GM21576 (cell line): Measurements from ENCODE around the gene TBC1D1.
A peak's percentile ranks its signal among the peaks of the same experiment; 100 is the strongest.

Experiments used
- ATAC-seq: cut with Tn5 transposase; IDR thresholded peaks from one replicate; pipeline ENCODE4 v1.9.1; 2021; ENCODE audit warnings: mild to moderate bottlenecking, moderate library complexity; ENCODE audit not compliant: unreplicated experiment

The TBC1D1 gene

DNA sequence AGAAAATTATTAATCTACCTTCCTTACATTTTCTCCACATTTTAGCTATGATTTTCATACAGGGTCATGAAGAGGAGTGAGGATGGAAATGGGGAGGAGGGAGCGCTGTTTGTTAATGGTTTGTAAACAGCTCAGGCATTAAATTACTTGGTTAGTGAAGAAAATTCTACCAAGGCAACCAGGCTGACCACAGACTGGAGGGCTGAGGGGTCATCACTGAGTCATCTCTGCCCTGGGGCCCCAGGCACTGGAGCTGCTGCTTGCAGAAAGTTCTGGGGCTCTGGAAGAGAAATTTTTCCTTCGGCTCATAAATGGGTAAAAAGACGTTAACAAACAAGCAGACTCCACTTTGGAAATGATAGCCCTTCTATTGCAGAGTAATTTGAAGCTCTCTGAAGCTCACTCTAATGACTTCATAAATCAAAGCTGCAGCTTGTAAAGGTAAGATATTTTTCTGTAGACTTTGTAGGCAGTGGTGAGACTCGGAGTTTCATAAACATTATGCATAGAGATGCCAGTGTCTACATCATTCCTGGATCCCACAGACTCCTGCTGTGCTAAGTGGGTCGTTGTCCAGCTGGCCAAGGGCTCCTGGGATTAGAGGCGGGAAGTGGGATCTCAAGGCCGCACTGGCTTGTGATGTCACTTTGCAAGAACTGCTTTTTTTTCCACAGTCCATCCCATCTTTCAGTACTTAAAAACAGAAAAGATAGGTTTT is 228.9 kb downstream of the TBC1D1 start:
- ATAC-seq: no peak

- no peak for ATAC-seq
These were observed 229.9 kb downstream of the TBC1D1 start for GRCh38 chr4:38120772-38121171.

- no peak for ATAC-seq
These were observed 231.2 kb downstream of the TBC1D1 start for GRCh38 chr4:38122060-38122459.

- ATAC-seq: no peak
These were observed 232.7 kb downstream of the TBC1D1 start for GRCh38 chr4:38123555-38123954.

GRCh38 chr4:38124961-38125360 is 234.1 kb downstream of the TBC1D1 start:
- ATAC-seq: no peak

DNA sequence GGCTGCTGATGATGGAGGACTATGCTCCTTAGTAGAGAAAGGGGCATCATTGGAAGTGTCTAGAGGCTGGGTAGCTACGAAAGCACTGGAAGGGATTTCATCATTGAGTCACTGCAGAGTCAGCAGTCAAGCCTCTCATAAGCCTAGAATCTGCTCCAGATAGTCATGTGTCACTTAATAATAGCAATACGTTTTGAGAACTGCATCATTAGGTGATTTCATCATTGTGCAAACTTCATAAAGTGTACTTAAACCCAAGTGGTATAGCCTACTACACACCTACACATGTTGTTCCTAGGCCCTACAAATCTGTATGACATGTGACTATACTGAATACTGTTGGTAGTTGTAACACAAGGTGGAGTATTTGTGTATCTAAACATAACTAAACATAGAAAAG is 234.9 kb downstream of the TBC1D1 start:
- no peak for ATAC-seq

- peak; percentile 31 for ATAC-seq
These were observed 237.9 kb downstream of the TBC1D1 start for GRCh38 chr4:38128478-38129459.

- no peak for ATAC-seq
These were observed 238.8 kb downstream of the TBC1D1 start for GRCh38 chr4:38129460-38130227.

- ATAC-seq: no peak
These were observed 240.0 kb downstream of the TBC1D1 start for GRCh38 chr4:38130884-38131283.

DNA sequence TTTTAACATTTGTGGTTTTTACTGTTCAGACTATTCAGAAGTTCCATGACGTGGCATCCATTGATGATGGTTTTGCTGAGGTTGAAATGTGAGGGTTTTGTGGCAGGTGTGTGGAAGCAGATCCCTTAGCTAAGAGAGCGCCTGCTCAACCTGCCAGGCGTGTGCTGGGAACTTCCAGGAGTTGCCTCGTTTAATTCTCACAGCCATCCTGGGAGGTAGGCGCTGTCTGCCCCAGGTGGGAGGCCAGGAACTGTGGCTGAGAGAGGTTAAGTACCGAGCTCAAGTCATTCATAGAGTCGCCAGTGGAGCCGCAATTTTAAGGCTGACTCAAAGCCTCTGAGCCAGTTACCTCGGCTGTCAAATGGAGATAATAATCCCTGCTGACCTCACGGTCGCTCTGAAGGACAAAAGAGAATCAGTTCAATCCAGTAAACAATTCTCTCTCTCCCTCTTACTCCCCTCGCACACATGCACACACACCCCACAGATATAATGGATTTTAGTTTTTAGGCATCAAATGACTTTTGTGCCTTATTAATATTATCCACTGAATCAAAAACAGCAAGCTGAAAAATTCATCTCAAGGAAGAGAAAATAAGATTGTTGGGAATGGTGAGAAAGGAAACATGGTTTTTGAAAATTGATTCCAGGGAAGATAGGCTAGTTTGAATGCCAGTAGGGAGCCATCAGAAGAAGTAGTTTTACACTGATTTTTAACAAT is 240.6 kb downstream of the TBC1D1 start:
- ATAC-seq: peak; percentile 23

GRCh38 chr4:38132107-38132673 is 241.3 kb downstream of the TBC1D1 start:
- peak; percentile 79 for ATAC-seq

- no peak for ATAC-seq
These were observed 242.2 kb downstream of the TBC1D1 start for GRCh38 chr4:38132843-38133662.

- no peak for ATAC-seq
These were observed 243.0 kb downstream of the TBC1D1 start for GRCh38 chr4:38133711-38134480.

- no peak for ATAC-seq
These were observed 244.3 kb downstream of the TBC1D1 start for GRCh38 chr4:38135201-38135600.

DNA sequence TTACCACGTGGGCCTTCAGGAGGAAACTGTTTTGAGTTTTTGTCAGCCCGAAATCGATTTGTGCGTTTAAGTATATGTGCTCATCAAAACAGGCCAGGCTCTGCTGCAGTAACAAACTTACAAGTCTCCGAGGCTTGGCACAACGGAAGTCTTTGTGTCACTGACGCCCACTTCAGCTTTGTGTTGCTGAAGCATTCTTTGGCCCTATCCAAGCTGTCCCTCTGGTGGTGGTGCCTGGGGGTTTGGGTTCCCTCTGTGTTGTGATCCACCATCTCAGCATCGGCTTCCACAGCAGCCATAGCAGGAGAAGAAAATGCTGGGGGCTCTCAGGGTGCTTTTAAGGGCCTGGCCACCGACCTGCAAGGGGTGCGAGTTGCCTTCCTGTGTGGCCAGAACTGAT is 245.7 kb downstream of the TBC1D1 start:
- ATAC-seq: no peak

- ATAC-seq: no peak
These were observed 246.2 kb downstream of the TBC1D1 start for GRCh38 chr4:38137080-38137479.

DNA sequence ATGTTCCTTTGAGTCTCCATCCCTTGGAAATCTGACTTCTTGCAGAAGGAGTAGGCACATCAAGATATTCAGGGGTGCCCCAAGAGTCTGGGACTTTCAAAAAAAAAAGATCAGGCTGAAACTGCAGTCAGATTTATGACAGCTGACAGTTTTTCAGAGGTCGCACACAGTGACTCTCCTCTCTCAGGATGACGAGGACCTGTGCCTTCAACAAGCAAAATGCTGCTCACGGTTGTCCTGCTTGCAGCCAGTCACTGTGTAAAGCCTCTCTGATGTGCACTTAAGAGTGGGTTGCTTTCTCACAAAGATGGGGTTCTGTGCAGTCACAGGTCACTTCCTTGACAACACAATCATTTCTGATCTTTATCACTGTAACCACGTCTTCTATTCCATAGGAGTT is 247.5 kb downstream of the TBC1D1 start:
- no peak for ATAC-seq

DNA sequence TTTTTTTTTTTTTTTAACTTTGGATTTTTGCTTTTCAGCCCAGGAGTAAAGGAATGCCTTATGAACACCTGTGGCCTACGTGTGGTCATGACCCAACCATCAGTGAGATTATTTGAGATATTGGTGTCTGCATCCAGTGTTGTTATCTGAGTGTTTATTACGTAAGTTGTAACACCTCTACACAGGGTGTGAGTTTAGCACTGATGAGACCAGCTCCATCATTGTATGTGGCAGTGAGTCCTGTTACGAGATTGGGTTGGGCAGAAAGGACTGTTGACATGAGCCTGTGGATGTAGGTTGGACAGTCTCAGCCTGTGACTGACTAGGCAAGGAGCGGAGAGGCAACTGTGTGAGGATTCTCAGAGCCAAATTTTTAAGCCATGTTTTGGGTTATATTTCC is 248.3 kb downstream of the TBC1D1 start:
- ATAC-seq: no peak
